NAMALWA (cell line): ENCODE measurements around the gene RAPGEF4.

ENCODE experiments used
- DNase-seq: peaks from one replicate; pipeline ENCODE4 v3.0.0-alpha.2; 2015; ENCODE audit warnings: low spot score

The RAPGEF4 gene

GRCh38 chr2:172861098-172861497 is 125.5 kb downstream of the RAPGEF4 start:
- no peak for DNase-seq

- no peak for DNase-seq
Measured at GRCh38 chr2:172861656-172862476, 126.2 kb downstream of the RAPGEF4 start.

- no peak for DNase-seq
Measured at GRCh38 chr2:172863341-172863740, 127.7 kb downstream of the RAPGEF4 start.

GRCh38 chr2:172864182-172864581 is 128.5 kb downstream of the RAPGEF4 start:
- peak; percentile 62 for DNase-seq

- peak; percentile 3 for DNase-seq
Measured at GRCh38 chr2:172865422-172865821, 129.8 kb downstream of the RAPGEF4 start.

GRCh38 chr2:172869861-172870260 is 134.2 kb downstream of the RAPGEF4 start:
- no peak for DNase-seq

- no peak for DNase-seq
Measured at GRCh38 chr2:172870396-172870795, 134.8 kb downstream of the RAPGEF4 start.

- DNase-seq: no peak
Measured at GRCh38 chr2:172877826-172878225, 142.2 kb downstream of the RAPGEF4 start.

GRCh38 chr2:172878260-172878659 is 142.6 kb downstream of the RAPGEF4 start:
- no peak for DNase-seq

GRCh38 chr2:172884336-172884735 is 148.7 kb downstream of the RAPGEF4 start:
- DNase-seq: no peak

GRCh38 chr2:172885996-172886395 is 150.4 kb downstream of the RAPGEF4 start:
- no peak for DNase-seq

- no peak for DNase-seq
Measured at GRCh38 chr2:172887280-172887679, 151.6 kb downstream of the RAPGEF4 start.

GRCh38 chr2:172888714-172889669 is 153.3 kb downstream of the RAPGEF4 start:
- no peak for DNase-seq

GRCh38 chr2:172889768-172890430 is 154.3 kb downstream of the RAPGEF4 start:
- DNase-seq: no peak

GRCh38 chr2:172893111-172893510 is 157.5 kb downstream of the RAPGEF4 start:
- DNase-seq: no peak

- no peak for DNase-seq
Measured at GRCh38 chr2:172893671-172894070, 158.0 kb downstream of the RAPGEF4 start.

- no peak for DNase-seq
Measured at GRCh38 chr2:172894689-172895387, 159.2 kb downstream of the RAPGEF4 start.

GRCh38 chr2:172896661-172897081 is 161.0 kb downstream of the RAPGEF4 start:
- no peak for DNase-seq

GRCh38 chr2:172900871-172901270 is 165.2 kb downstream of the RAPGEF4 start:
- no peak for DNase-seq

GRCh38 chr2:172901913-172902312 is 166.3 kb downstream of the RAPGEF4 start:
- DNase-seq: no peak

GRCh38 chr2:172904236-172904635 is 168.6 kb downstream of the RAPGEF4 start:
- DNase-seq: no peak
